Lung (tissue), 12 donors: ENCODE results near the gene RNASE12. TPM values are rescaled to one million over a fixed set of nuclear protein-coding genes. Genes with fewer than 3 reads are reported as not detected.

ENCODE experiments used
- ATAC-seq: fragments of 200-7000 bp; cut with Tn5 transposase; one replicate; pipeline ENCODE4 v1.9.1; 2020; ENCODE audit warnings: moderate number of reproducible peaks; ENCODE audit not compliant: insufficient read depth, low FRiP score
- DNase-seq, 3 donors: peaks; one replicate each; pipeline ENCODE4 v3.0.0-alpha.2; 2013 to 2017
- H3K27ac ChIP-seq, 2 donors: one replicate each; pipeline ENCODE4 v1.5.1; 2013; ENCODE audit warnings: mild to moderate bottlenecking in 2 of 2, moderate library complexity in 2 of 2, control low read depth in 1 of 2, inconsistent platforms in 1 of 2, low read depth in 1 of 2, low read length in 1 of 2
- H3K27me3 ChIP-seq, 3 donors: one replicate each; pipeline ENCODE4 v1.5.1; 2013; ENCODE audit warnings: low read length in 2 of 3; ENCODE audit not compliant: control insufficient read depth in 3 of 3, insufficient read depth in 3 of 3
- H3K36me3 ChIP-seq, 4 donors: one replicate each; pipeline ENCODE4 v1.5.1; 2013; ENCODE audit warnings: low read length in 4 of 4, mild to moderate bottlenecking in 1 of 4, moderate library complexity in 1 of 4; ENCODE audit not compliant: control insufficient read depth in 4 of 4, insufficient read depth in 4 of 4
- H3K4me1 ChIP-seq, 5 donors: one replicate each; pipeline ENCODE4 v1.5.1; 2013; ENCODE audit warnings: low read length in 5 of 5, mild to moderate bottlenecking in 2 of 5, moderate library complexity in 1 of 5; ENCODE audit not compliant: control insufficient read depth in 5 of 5, insufficient read depth in 5 of 5
- H3K4me3 ChIP-seq: one replicate; pipeline ENCODE4 v1.5.1; 2013; ENCODE audit warnings: mild to moderate bottlenecking, control low read depth, moderate library complexity
- H3K9ac ChIP-seq, 2 donors: one replicate each; pipeline ENCODE4 v1.5.1; 2013; ENCODE audit warnings: low read length in 2 of 2, control low read depth in 1 of 2; ENCODE audit not compliant: insufficient read depth in 1 of 2
- H3K9me3 ChIP-seq, 4 donors: one replicate each; pipeline ENCODE4 v1.5.1; 2013; ENCODE audit warnings: low read length in 3 of 4, mild to moderate bottlenecking in 1 of 4, moderate library complexity in 1 of 4; ENCODE audit not compliant: control insufficient read depth in 4 of 4, insufficient read depth in 3 of 4
- CTCF ChIP-seq: IDR thresholded peaks from 2 replicates; pipeline ENCODE4 v1.5.1; 2012; ENCODE audit warnings: mild to moderate bottlenecking; ENCODE audit errors: control extremely low read depth, extremely low read depth
- WGBS, 2 donors: extraction: QIAGEN DNeasy Blood & Tissue Kit; methylation state at CpG; one replicate each; pipeline ENCODE4 v1.1.7; 2013; 5-methylcytosine and 5-hydroxymethylcytosine counted together
- polyA plus RNA-seq, 2 donors: library from polyadenylated mRNA; stranded (reverse); fragments of 200-250 nt; gene quantifications; one replicate each; pipeline ENCODE4 v1.2.1, GENCODE V29; 2013
- total RNA-seq, 2 donors: library from RNA; depleted of rRNA in 1 of 2; stranded (reverse); fragments of >200 nt in 1 of 2; gene quantifications; one replicate each; pipeline ENCODE4 v1.2.1, GENCODE V29; 2014 to 2021
- donor health status: control.
- donor health status: control.
- donor health status: Bipolar disorder and iron deficiency.
- donor health status: healthy.
- donor health status: DM: yes; HTN: yes; CAD: no.

Gene RNASE12
- total and polyA plus RNA-seq, 4 donors, result not detected

GRCh38 chr14:20624495-20625070 is 33.4 kb upstream of the RNASE12 start:
- no peaks in the 10 kb centered on the region for H3K36me3 ChIP-seq
- peaks cover 0 to 13% (median 0%) of the 10 kb centered on the region in 5 donors for H3K4me1 ChIP-seq
- H3K27ac ChIP-seq, result no peak overlapping the region
- H3K9ac ChIP-seq, result no peak overlapping the region
- peak; percentile 37 for ATAC-seq
- TF ChIP-seq CTCF, result no peak
- no peak overlapping the region for H3K4me3 ChIP-seq
- peaks cover 0 to 3% (median 0%) of the 10 kb centered on the region in 4 donors for H3K9me3 ChIP-seq
- DNase-seq, result no peak
- WGBS, 2 donors, result 3 to 6% methylated on average over 22 of the region's 22 CpGs
- H3K27me3 ChIP-seq, result peaks cover 0 to 78% (median 73%) of the 10 kb centered on the region in 3 donors

DNA sequence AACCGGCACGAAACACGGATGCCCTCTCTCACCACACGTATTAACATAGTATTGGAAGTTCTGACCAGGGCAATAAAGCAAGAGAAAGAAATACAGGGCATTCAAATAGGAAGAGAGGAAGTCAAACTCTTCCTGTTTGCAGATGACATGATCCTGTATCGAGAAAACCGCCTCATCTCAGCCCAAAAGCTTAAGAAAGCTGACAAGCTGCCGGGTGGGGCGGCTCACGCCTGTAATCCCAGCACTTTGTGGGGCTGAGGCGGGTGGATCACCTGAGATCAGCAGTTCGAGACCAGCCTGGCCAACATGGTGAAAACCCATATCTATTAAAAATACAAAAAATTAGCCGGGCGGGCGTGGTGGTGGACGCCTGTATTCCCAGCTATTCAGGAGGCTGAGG is 32.6 kb upstream of the RNASE12 start:
- DNase-seq (no peak), ATAC-seq (no peak)
- H3K9me3 ChIP-seq, result peaks cover 0 to 3% (median 0%) of the 10 kb centered on the region in 4 donors
- peaks cover 0 to 71% (median 66%) of the 10 kb centered on the region in 3 donors for H3K27me3 ChIP-seq
- WGBS, 2 donors, result 33 to 49% methylated on average over 15 of the region's 15 CpGs
- H3K36me3 ChIP-seq, result no peaks in the 10 kb centered on the region
- no peak overlapping the region for H3K4me3 ChIP-seq
- no peak overlapping the region for H3K9ac ChIP-seq
- no peak overlapping the region for H3K27ac ChIP-seq
- H3K4me1 ChIP-seq, result peaks cover 0 to 13% (median 0%) of the 10 kb centered on the region in 5 donors
- no peak for TF ChIP-seq CTCF

GRCh38 chr14:20622816-20623291 is 31.7 kb upstream of the RNASE12 start:
- no peak for ATAC-seq
- Histone ChIP-seq H3K4me3 (no peak overlapping the region), H3K27me3 (peaks cover 0 to 61% (median 60%) of the 10 kb centered on the region in 3 donors), H3K4me1 (peaks cover 0 to 13% (median 0%) of the 10 kb centered on the region in 5 donors), H3K9me3 (peaks cover 0 to 3% (median 0%) of the 10 kb centered on the region in 4 donors), H3K9ac (no peak overlapping the region), H3K27ac (no peak overlapping the region), H3K36me3 (no peaks in the 10 kb centered on the region)
- WGBS, 2 donors, result 5 to 28% methylated on average over 28 to 29 of the region's 29 CpGs
- no peak for TF ChIP-seq CTCF
- DNase-seq, result no peak
